H9 (cell line): ENCODE data around the gene SPOP. TPM values are rescaled to one million over a fixed set of nuclear protein-coding genes. Genes with fewer than 3 reads are reported as not detected.
A peak's percentile ranks its signal among the peaks of the same experiment; 100 is the strongest.

Source experiments
- DNase-seq: peaks from one replicate; pipeline ENCODE4 v3.0.0-alpha.2; 2017
- H2AFZ ChIP-seq: one replicate; pipeline ENCODE4 v1.6.1; 2013; ENCODE audit warnings: mild to moderate bottlenecking, low read length, control low read depth, moderate library complexity
- H2AK5ac ChIP-seq: 2 replicates; pipeline ENCODE4 v1.6.1; 2013; ENCODE audit warnings: low read length, control low read depth, mixed read lengths; ENCODE audit not compliant: insufficient read length
- H2BK120ac ChIP-seq: one replicate; pipeline ENCODE4 v1.6.1; 2013; ENCODE audit warnings: low read depth, mild to moderate bottlenecking, low read length, control low read depth, inconsistent platforms; ENCODE audit not compliant: poor library complexity, severe bottlenecking
- H2BK12ac ChIP-seq: 2 replicates; pipeline ENCODE4 v1.6.1; 2013; ENCODE audit warnings: low read length, control low read depth, mixed read lengths, low read depth; ENCODE audit not compliant: insufficient read length
- H2BK15ac ChIP-seq: 2 replicates; pipeline ENCODE4 v1.6.1; 2013; ENCODE audit warnings: low read depth, low read length, control low read depth
- H2BK20ac ChIP-seq: one replicate; pipeline ENCODE4 v1.6.1; 2013; ENCODE audit warnings: low read depth, mild to moderate bottlenecking, low read length, control low read depth, inconsistent platforms; ENCODE audit not compliant: poor library complexity, severe bottlenecking
- H2BK5ac ChIP-seq: 2 replicates; pipeline ENCODE4 v1.6.1; 2013; ENCODE audit warnings: low read length, control low read depth, mixed read lengths; ENCODE audit not compliant: insufficient read length
- H3K14ac ChIP-seq: 2 replicates; pipeline ENCODE4 v1.6.1; 2013; ENCODE audit warnings: low read length, control low read depth; ENCODE audit not compliant: insufficient read depth
- H3K18ac ChIP-seq: 2 replicates; pipeline ENCODE4 v1.6.1; 2013; ENCODE audit warnings: low read depth, mild to moderate bottlenecking, mixed read lengths, low read length, control low read depth; ENCODE audit not compliant: insufficient read length
- H3K23ac ChIP-seq: 2 replicates; pipeline ENCODE4 v1.6.1; 2013; ENCODE audit warnings: low read length, control low read depth, mixed read lengths, low read depth; ENCODE audit not compliant: insufficient read length
- H3K23me2 ChIP-seq: 2 replicates; pipeline ENCODE4 v1.6.1; 2013; ENCODE audit warnings: low read depth, mild to moderate bottlenecking, mixed read lengths, low read length, control low read depth; ENCODE audit not compliant: insufficient read length, poor library complexity, severe bottlenecking
- H3K27ac ChIP-seq: 2 replicates; pipeline ENCODE4 v1.5.1; 2013; ENCODE audit warnings: low read length, control low read depth, mixed read lengths, low read depth; ENCODE audit not compliant: insufficient read length
- H3K27me3 ChIP-seq: 2 replicates; pipeline ENCODE4 v1.6.1; 2013; ENCODE audit warnings: low read length, control low read depth, inconsistent platforms; ENCODE audit not compliant: insufficient read depth
- H3K4ac ChIP-seq: 2 replicates; pipeline ENCODE4 v1.6.1; 2013; ENCODE audit warnings: low read depth, mild to moderate bottlenecking, control low read depth, inconsistent platforms, low read length, moderate library complexity
- H3K4me1 ChIP-seq: 2 replicates; pipeline ENCODE4 v1.6.1; 2013; ENCODE audit warnings: low read length, control low read depth, inconsistent platforms; ENCODE audit not compliant: insufficient read depth
- H3K4me2 ChIP-seq: 2 replicates; pipeline ENCODE4 v1.6.1; 2013; ENCODE audit warnings: low read length, control low read depth, mixed read lengths; ENCODE audit not compliant: insufficient read length, insufficient read depth
- H3K56ac ChIP-seq: 2 replicates; pipeline ENCODE4 v1.6.1; 2013; ENCODE audit warnings: low read depth, mild to moderate bottlenecking, mixed read lengths, low read length, control low read depth; ENCODE audit not compliant: insufficient read length
- H3K79me1 ChIP-seq: 2 replicates; pipeline ENCODE4 v1.6.1; 2013; ENCODE audit warnings: low read depth, mild to moderate bottlenecking, moderate library complexity, low read length, control low read depth, inconsistent platforms; ENCODE audit not compliant: insufficient read depth, poor library complexity, severe bottlenecking
- H3K79me2 ChIP-seq: 2 replicates; pipeline ENCODE4 v1.6.1; 2013; ENCODE audit warnings: low read length, control low read depth, inconsistent platforms; ENCODE audit not compliant: insufficient read depth
- H3K9ac ChIP-seq: 2 replicates; pipeline ENCODE4 v1.6.1; 2013; ENCODE audit warnings: low read length, control low read depth, mixed read lengths; ENCODE audit not compliant: insufficient read length; ENCODE audit errors: extremely low read depth
- H3K9me3 ChIP-seq: one replicate; pipeline ENCODE4 v1.6.1; 2013; ENCODE audit warnings: low read depth, low read length, inconsistent platforms; ENCODE audit not compliant: control insufficient read depth
- H3T11ph ChIP-seq: one replicate; pipeline ENCODE4 v1.6.1; 2013; ENCODE audit warnings: mild to moderate bottlenecking, low read length, control low read depth, inconsistent platforms
- H4K20me1 ChIP-seq: one replicate; pipeline ENCODE4 v1.6.1; 2013; ENCODE audit not compliant: control insufficient read depth, insufficient read length, insufficient read depth
- H4K5ac ChIP-seq: 2 replicates; pipeline ENCODE4 v1.6.1; 2013; ENCODE audit warnings: low read depth, mild to moderate bottlenecking, mixed read lengths, low read length, control low read depth; ENCODE audit not compliant: insufficient read length
- H4K8ac ChIP-seq: replicated peaks from 2 replicates; pipeline ENCODE4 v1.6.1; 2013; ENCODE audit warnings: low read length, control low read depth, mixed read lengths, low read depth; ENCODE audit not compliant: insufficient read length
- H4K91ac ChIP-seq: 2 replicates; pipeline ENCODE4 v1.6.1; 2013; ENCODE audit warnings: low read depth, mild to moderate bottlenecking, moderate library complexity, mixed read lengths, low read length, control low read depth; ENCODE audit not compliant: insufficient read length
- H3K27ac Mint-ChIP-seq, 3 experiments: 2 replicates in 2 of 3; 3 replicates in 1 of 3; pipeline ENCODE4 v1.8.0; 2020 to 2021; ENCODE audit warnings: mixed read lengths in 3 of 3, mild to moderate bottlenecking in 1 of 3, moderate library complexity in 1 of 3
- H3K27me3 Mint-ChIP-seq: 2 replicates; pipeline ENCODE4 v1.8.0; 2021; ENCODE audit warnings: low read depth, mild to moderate bottlenecking, moderate library complexity, mixed read lengths
- H3K36me3 Mint-ChIP-seq, 3 experiments: 2 replicates in 2 of 3; 3 replicates in 1 of 3; pipeline ENCODE4 v1.8.0; 2020 to 2021; ENCODE audit warnings: low read depth in 3 of 3, mixed read lengths in 3 of 3; ENCODE audit not compliant: insufficient read depth in 1 of 3
- H3K4me1 Mint-ChIP-seq, 2 experiments: 2 replicates each; pipeline ENCODE4 v1.8.0; 2020; ENCODE audit warnings: mixed read lengths in 2 of 2
- H3K4me3 Mint-ChIP-seq, 2 experiments: 2 replicates in 1 of 2; 3 replicates in 1 of 2; pipeline ENCODE4 v1.8.0; 2020 to 2021; ENCODE audit warnings: mild to moderate bottlenecking in 2 of 2, mixed read lengths in 2 of 2, moderate library complexity in 1 of 2
- H3K9me3 Mint-ChIP-seq, 2 experiments: 2 replicates in 1 of 2; 3 replicates in 1 of 2; pipeline ENCODE4 v1.8.0; 2020; ENCODE audit warnings: mild to moderate bottlenecking in 2 of 2, mixed read lengths in 2 of 2, moderate library complexity in 1 of 2
- CTCF ChIP-seq: fragments of 200-600 bp; sonication (generic); conservative IDR thresholded peaks from 3 replicates; pipeline ENCODE4 v1.8.0; 2021; ENCODE audit warnings: antibody characterized with exemption, mild to moderate bottlenecking
- WGBS: extraction: QIAGEN DNeasy Blood & Tissue Kit; methylation state at CpG from one replicate; pipeline ENCODE4 v1.1.7; 2013; ENCODE audit warnings: missing lambda C conversion rate, low lambda C conversion rate, mixed read lengths; ENCODE audit not compliant: insufficient read length; ENCODE audit errors: extremely low coverage; 5-methylcytosine and 5-hydroxymethylcytosine counted together
- total RNA-seq: library from RNA; stranded (reverse); gene quantifications from 2 replicates; pipeline ENCODE4 v1.2.1, GENCODE V29; 2021

The SPOP gene
- total RNA-seq, 1 experiment from 2014 or later = 33.7 TPM

GRCh38 chr17:49634485-49634860 is 43.4 kb downstream of the SPOP start:
- H3K4ac ChIP-seq = no peak overlapping the region
- no peak overlapping the region for H4K8ac ChIP-seq
- H2BK12ac ChIP-seq = no peak overlapping the region
- H2AFZ ChIP-seq = no peak overlapping the region
- no peaks in the 10 kb centered on the region for H3K79me2 ChIP-seq
- H2BK5ac ChIP-seq = no peak overlapping the region
- H3K18ac ChIP-seq = no peak overlapping the region
- WGBS = no CpG with 5 or more reads among the region's 1 CpG
- no peak overlapping the region for H3T11ph ChIP-seq
- TF ChIP-seq CTCF = no peak
- no peak overlapping the region for H3K14ac ChIP-seq
- H2BK20ac ChIP-seq = no peak overlapping the region
- no peak overlapping the region for H2BK15ac ChIP-seq
- no peak overlapping the region for H3K56ac ChIP-seq
- H4K91ac ChIP-seq = no peak overlapping the region
- H3K23ac ChIP-seq = no peak overlapping the region
- H2AK5ac ChIP-seq = no peak overlapping the region
- no peaks in the 10 kb centered on the region for H3K27me3 ChIP-seq
- H4K5ac ChIP-seq = no peak overlapping the region
- Mint-ChIP-seq H3K9me3 (peaks cover 0 to 6% of the 10 kb centered on the region in 2 experiments; a peak in 1 of 5 replicates), H3K36me3 (peaks cover 0 to 13% (median 11%) of the 10 kb centered on the region in 3 experiments; a peak in 6 of 7 replicates), H3K27me3 (no peaks in the 10 kb centered on the region), H3K4me3 (no peak overlapping the region), H3K27ac (peak overlapping the region in 2 of 3 experiments; percentile 2 to 96; a peak in 4 of 7 replicates), H3K4me1 (peaks cover 24 to 35% of the 10 kb centered on the region in 2 experiments)
- no peaks in the 10 kb centered on the region for H3K9me3 ChIP-seq
- H4K20me1 ChIP-seq = no peaks in the 10 kb centered on the region
- DNase-seq = no peak
- no peak overlapping the region for H3K9ac ChIP-seq
- no peak overlapping the region for H2BK120ac ChIP-seq
- no peak overlapping the region for H3K4me2 ChIP-seq
- H3K27ac ChIP-seq = no peak overlapping the region
- H3K23me2 ChIP-seq = no peaks in the 10 kb centered on the region
- H3K4me1 ChIP-seq = no peaks in the 10 kb centered on the region
- H3K79me1 ChIP-seq = peaks cover 3% of the 10 kb centered on the region
